Stomach (tissue), 9 donors: ENCODE results near the gene ZNF326. TPM values are rescaled to one million over a fixed set of nuclear protein-coding genes. Genes with fewer than 3 reads are reported as not detected.
A peak's percentile ranks its signal among the peaks of the same experiment; 100 is the strongest.

Source experiments
- DNase-seq, 2 donors: peaks; one replicate each; pipeline versions ENCODE4 v3.0.0 to v3.0.0-alpha.2; 2013 to 2019
- H3K27ac ChIP-seq, 5 donors: fragments of 200-600 bp in 4 of 5; sonication (generic) in 4 of 5; one replicate each; pipeline ENCODE4 v1.5.1; 2013 to 2019; ENCODE audit warnings: mild to moderate bottlenecking in 1 of 5, moderate library complexity in 1 of 5
- H3K27me3 ChIP-seq, 3 donors: fragments of 200-600 bp; sonication (generic); one replicate each; pipeline ENCODE4 v1.5.1; 2017 to 2019; ENCODE audit warnings: mixed run types in 1 of 3
- H3K36me3 ChIP-seq, 4 donors: fragments of 200-600 bp; sonication (generic); 1 replicate in 3 of 4; 2 replicates in 1 of 4; pipeline ENCODE4 v1.5.1; 2016 to 2019
- H3K4me1 ChIP-seq, 4 donors: fragments of 200-600 bp; sonication (generic); one replicate each; pipeline ENCODE4 v1.5.1; 2016 to 2019
- H3K4me3 ChIP-seq, 4 donors: fragments of 200-600 bp; sonication (generic) in 3 of 4; one replicate each; pipeline ENCODE4 v1.5.1; 2016 to 2019; ENCODE audit warnings: mild to moderate bottlenecking in 1 of 4
- H3K9me3 ChIP-seq, 4 donors: fragments of 200-600 bp; sonication (generic); one replicate each; pipeline ENCODE4 v1.5.1; 2016 to 2019
- CTCF ChIP-seq, 7 experiments: fragments of 450-650 bp in 4 of 7; fragments of 200-600 bp in 3 of 7; sonication (generic) in 3 of 7; IDR thresholded peaks; one replicate each; pipeline ENCODE4 v1.5.1; 2016 to 2019; ENCODE audit warnings: antibody characterized with exemption in 7 of 7, control low read depth in 2 of 7, mild to moderate bottlenecking in 1 of 7
- EP300 ChIP-seq: sonication (generic); formaldehyde crosslinking; IDR thresholded peaks from one replicate; pipeline ENCODE4 v1.6.1; 2017; ENCODE audit warnings: antibody characterized with exemption
- POLR2A ChIP-seq, 4 donors: fragments of 450-650 bp; IDR thresholded peaks; one replicate each; pipeline ENCODE4 v1.6.1; 2016; ENCODE audit warnings: antibody characterized with exemption in 4 of 4, control low read depth in 2 of 4, mild to moderate bottlenecking in 1 of 4, moderate library complexity in 1 of 4
- POLR2AphosphoS5 ChIP-seq, 3 donors: sonication (generic); formaldehyde crosslinking; IDR thresholded peaks; one replicate each; pipeline ENCODE4 v1.6.1; 2016; ENCODE audit warnings: antibody characterized with exemption in 3 of 3
- whole genome bisulfite sequencing, 5 donors: extraction: QIAGEN DNeasy Blood & Tissue Kit in 3 of 5; methylation state at CpG; one replicate each; pipeline versions ENCODE4 v1.1.5 to v1.1.7; 2013 to 2018; 5-methylcytosine and 5-hydroxymethylcytosine counted together
- intact Hi-C: fragments of 100-400 bp; cut with DNase I; formaldehyde crosslinking; loops from one replicate; pipeline ENCODE4 v1.15.1; 2023; ENCODE audit warnings: low total_unique reads
- polyA plus RNA-seq, 3 donors: library from polyadenylated mRNA; stranded (reverse); fragments of 200-250 nt; gene quantifications; one replicate each; pipeline ENCODE4 v1.2.3, GENCODE V29; 2013
- total RNA-seq, 5 donors: library from RNA; depleted of rRNA; stranded (reverse); fragments of >200 nt; gene quantifications; one replicate each; pipeline versions ENCODE4 v1.1.0 to v1.2.3, GENCODE V29; 2014 to 2016
- donor health status: healthy with polysubstance abuse.
- donor health status: Bipolar disorder and iron deficiency.
- donor health status: healthy.

ZNF326 gene
- total and polyA plus RNA-seq, 8 donors, result 5.3 to 44.2 (median 19.0) TPM

GRCh38 chr1:89952605-89953130, 42.2 kb upstream of the ZNF326 start:
- no peak overlapping the region for H3K4me3 ChIP-seq
- intact Hi-C loops, result no loop called here
- no peaks in the 10 kb centered on the region for H3K36me3 ChIP-seq
- DNase-seq, result no peak
- H3K4me1 ChIP-seq, result peaks cover 0 to 6% (median 0%) of the 10 kb centered on the region in 4 donors
- no peak overlapping the region for H3K27ac ChIP-seq
- TF ChIP-seq POLR2AphosphoS5 (IDR thresholded peaks at IDR 0.05) (no peak), POLR2A (IDR thresholded peaks at IDR 0.05) (no peak), EP300 (no peak), CTCF (IDR thresholded peaks at IDR 0.05) (no peak)
- no peaks in the 10 kb centered on the region for H3K9me3 ChIP-seq
- WGBS, 5 donors, result 74 to 93% (median 80%) methylated on average over 2 of the region's 2 CpGs
- H3K27me3 ChIP-seq, result no peaks in the 10 kb centered on the region

DNA sequence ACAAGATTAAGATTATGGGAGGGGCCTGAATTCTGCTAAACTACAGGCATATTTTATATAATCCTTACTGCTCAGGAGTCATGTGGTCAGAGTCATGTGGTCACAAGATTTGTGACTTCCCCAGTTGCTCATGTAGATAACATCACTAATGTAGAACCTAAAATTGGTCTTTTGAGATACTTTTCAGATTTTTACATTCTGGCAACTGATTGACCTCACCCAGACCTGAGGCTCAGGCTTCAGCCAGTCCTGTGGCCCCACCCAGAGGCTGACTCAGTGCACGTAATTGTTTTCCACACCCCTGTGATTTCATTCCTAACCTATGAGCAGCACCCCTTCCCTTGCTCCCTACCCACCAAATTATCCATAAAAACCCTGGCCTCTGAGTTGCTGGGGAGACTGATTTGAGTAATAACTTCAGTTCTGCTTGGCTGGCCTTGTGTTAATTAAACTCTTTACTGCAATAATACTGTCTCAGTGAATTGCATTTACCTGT, 41.7 kb upstream of the ZNF326 start:
- no peaks in the 10 kb centered on the region for H3K27me3 ChIP-seq
- 18 to 61% (median 46%) methylated on average over 1 of the region's 1 CpG for WGBS, 5 donors
- peak; percentile 36 to 77 for DNase-seq
- intact Hi-C loops, result no loop called here
- TF ChIP-seq CTCF (IDR thresholded peaks at IDR 0.05) (no peak), POLR2AphosphoS5 (IDR thresholded peaks at IDR 0.05) (peak in 1 of 3 donors; percentile 6)
- H3K4me1 ChIP-seq, result peaks cover 0 to 6% (median 0%) of the 10 kb centered on the region in 4 donors
- no peaks in the 10 kb centered on the region for H3K9me3 ChIP-seq
- H3K27ac ChIP-seq, result no peak overlapping the region
- H3K4me3 ChIP-seq, result no peak overlapping the region
- H3K36me3 ChIP-seq, result no peaks in the 10 kb centered on the region

GRCh38 chr1:89953929-89954328, 41.0 kb upstream of the ZNF326 start:
- DNase-seq, result peak in 1 of 2 donors; percentile 13
- Histone ChIP-seq H3K4me3 (no peak overlapping the region), H3K36me3 (no peaks in the 10 kb centered on the region), H3K4me1 (peaks cover 0 to 6% (median 0%) of the 10 kb centered on the region in 4 donors), H3K27ac (no peak overlapping the region), H3K27me3 (no peaks in the 10 kb centered on the region), H3K9me3 (no peaks in the 10 kb centered on the region)
- intact Hi-C loops, result no loop called here
- TF ChIP-seq CTCF (IDR thresholded peaks at IDR 0.05) (no peak), POLR2AphosphoS5 (IDR thresholded peaks at IDR 0.05) (no peak), EP300 (no peak), POLR2A (IDR thresholded peaks at IDR 0.05) (no peak)
- 96 to 100% (median 100%) methylated on average over 1 of the region's 1 CpG for WGBS, 5 donors

GRCh38 chr1:89954401-89954800, 40.5 kb upstream of the ZNF326 start:
- no peak overlapping the region for H3K27ac ChIP-seq

More at GRCh38 chr1:89954401-89954800, 40.5 kb upstream of the ZNF326 start:
- Histone ChIP-seq H3K27me3 (no peaks in the 10 kb centered on the region), H3K36me3 (no peaks in the 10 kb centered on the region), H3K9me3 (no peaks in the 10 kb centered on the region), H3K4me1 (peaks cover 0 to 6% (median 0%) of the 10 kb centered on the region in 4 donors), H3K4me3 (no peak overlapping the region)
- DNase-seq, result no peak
- TF ChIP-seq POLR2AphosphoS5 (IDR thresholded peaks at IDR 0.05) (no peak), CTCF (IDR thresholded peaks at IDR 0.05) (no peak), EP300 (no peak), POLR2A (IDR thresholded peaks at IDR 0.05) (no peak)
- WGBS, 5 donors, result 93 to 100% (median 96%) methylated on average over 1 of the region's 1 CpG
- intact Hi-C loops, result no loop called here
